Esophagus squamous epithelium (tissue), 4 donors: ENCODE measurements around the gene ADCY7.

Experiments used
- POLR2A ChIP-seq, 4 donors: fragments of 450-650 bp; IDR thresholded peaks; one replicate each; pipeline ENCODE4 v1.6.1; 2017; ENCODE audit warnings: antibody characterized with exemption in 4 of 4, mild to moderate bottlenecking in 4 of 4, moderate library complexity in 3 of 4
- TF ChIP-seq, protein P1 (sequence below), 6 experiments: fragments of 450-650 bp in 4 of 6; fragments of 200-600 bp in 2 of 6; sonication (generic) in 2 of 6; IDR thresholded peaks; one replicate each; pipeline ENCODE4 v1.5.1; 2016 to 2019; ENCODE audit warnings: antibody characterized with exemption in 6 of 6, mild to moderate bottlenecking in 4 of 6, moderate library complexity in 4 of 6

DNA sequence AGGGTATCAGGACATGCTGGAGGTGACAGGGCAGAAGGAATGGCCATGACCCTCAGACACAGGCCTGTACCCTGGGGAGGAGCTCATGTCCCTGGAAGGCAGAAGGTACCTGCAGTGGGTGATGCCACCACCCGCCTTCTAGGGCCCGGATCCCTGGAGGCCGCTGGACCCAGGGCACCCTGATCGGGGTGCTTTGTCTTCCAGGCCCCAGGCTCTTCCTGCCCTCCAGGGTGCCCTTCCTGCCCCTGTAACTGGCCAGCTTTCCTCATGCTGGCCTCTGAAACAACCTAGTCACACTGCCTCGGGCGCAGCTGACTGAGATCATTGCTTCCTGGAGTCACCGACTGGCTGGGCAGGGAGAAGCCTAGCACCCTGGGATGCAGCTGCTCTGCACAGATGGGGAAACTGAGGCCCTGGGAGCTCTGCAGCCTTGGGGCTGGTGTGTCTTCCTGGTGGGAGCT, 5.8 kb downstream of the ADCY7 start:
- TF ChIP-seq, protein P1, sequence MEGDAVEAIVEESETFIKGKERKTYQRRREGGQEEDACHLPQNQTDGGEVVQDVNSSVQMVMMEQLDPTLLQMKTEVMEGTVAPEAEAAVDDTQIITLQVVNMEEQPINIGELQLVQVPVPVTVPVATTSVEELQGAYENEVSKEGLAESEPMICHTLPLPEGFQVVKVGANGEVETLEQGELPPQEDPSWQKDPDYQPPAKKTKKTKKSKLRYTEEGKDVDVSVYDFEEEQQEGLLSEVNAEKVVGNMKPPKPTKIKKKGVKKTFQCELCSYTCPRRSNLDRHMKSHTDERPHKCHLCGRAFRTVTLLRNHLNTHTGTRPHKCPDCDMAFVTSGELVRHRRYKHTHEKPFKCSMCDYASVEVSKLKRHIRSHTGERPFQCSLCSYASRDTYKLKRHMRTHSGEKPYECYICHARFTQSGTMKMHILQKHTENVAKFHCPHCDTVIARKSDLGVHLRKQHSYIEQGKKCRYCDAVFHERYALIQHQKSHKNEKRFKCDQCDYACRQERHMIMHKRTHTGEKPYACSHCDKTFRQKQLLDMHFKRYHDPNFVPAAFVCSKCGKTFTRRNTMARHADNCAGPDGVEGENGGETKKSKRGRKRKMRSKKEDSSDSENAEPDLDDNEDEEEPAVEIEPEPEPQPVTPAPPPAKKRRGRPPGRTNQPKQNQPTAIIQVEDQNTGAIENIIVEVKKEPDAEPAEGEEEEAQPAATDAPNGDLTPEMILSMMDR (IDR thresholded peaks at IDR 0.05): no peak
- TF ChIP-seq POLR2A (IDR thresholded peaks at IDR 0.05): no peak
